Transverse colon (tissue), 4 donors: ENCODE results near the gene SH3BP5L.

Experiments
- CTCF ChIP-seq, 5 experiments: fragments of 200-600 bp in 3 of 5; fragments of 450-650 bp in 2 of 5; sonication (generic) in 3 of 5; IDR thresholded peaks; 1 replicate in 2 of 5; 2 replicates in 3 of 5; pipeline ENCODE4 v1.5.1; 2016 to 2017; ENCODE audit warnings: antibody characterized with exemption in 5 of 5, inconsistent platforms in 3 of 5, mild to moderate bottlenecking in 2 of 5, moderate library complexity in 1 of 5
- EP300 ChIP-seq: sonication (generic); formaldehyde crosslinking; IDR thresholded peaks from one replicate; pipeline ENCODE4 v1.6.1; 2017; ENCODE audit warnings: antibody characterized with exemption, low read depth
- POLR2A ChIP-seq: fragments of 450-650 bp; IDR thresholded peaks from one replicate; pipeline ENCODE4 v1.6.1; 2016; ENCODE audit warnings: antibody characterized with exemption, mild to moderate bottlenecking, moderate library complexity
- POLR2AphosphoS5 ChIP-seq, 3 donors: sonication (generic); formaldehyde crosslinking; IDR thresholded peaks; one replicate each; pipeline ENCODE4 v1.6.1; 2016; ENCODE audit warnings: antibody characterized with exemption in 3 of 3

DNA sequence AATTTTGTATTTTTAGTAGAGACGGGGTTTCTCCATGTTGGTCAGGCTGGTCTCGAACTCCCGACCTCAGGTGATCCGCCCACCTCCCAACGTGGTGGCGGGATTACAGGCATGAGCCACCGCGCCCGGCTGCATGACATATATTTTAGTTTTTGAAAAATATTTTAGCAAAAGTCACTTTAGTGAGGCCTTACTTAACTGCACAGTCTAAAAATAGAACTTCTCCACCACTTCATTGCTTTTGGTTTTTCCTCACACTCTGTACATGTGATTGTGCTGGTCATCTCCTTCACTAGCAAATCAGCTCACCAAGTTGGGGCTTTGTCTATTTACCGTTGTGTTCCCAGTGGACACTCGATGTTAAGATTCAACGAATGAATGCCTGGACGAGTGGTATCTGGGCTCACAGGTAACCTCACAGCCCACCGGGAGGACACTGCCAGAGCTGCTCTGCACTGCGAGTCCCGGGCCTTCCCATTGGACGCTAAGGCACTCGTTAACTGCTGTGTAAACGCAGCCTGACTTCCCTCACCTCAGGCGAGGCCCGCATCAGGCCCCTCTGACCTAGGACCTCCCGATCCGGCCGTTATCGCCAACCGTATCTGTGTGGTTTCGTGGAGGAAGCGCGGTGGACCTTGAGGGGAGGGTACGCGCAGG, 47.2 kb upstream of the SH3BP5L start:
- TF ChIP-seq CTCF (IDR thresholded peaks at IDR 0.05): no peak
- no peak for TF ChIP-seq EP300
- no peak for TF ChIP-seq POLR2A
- peak in 1 of 3 donors; percentile 8 for TF ChIP-seq POLR2AphosphoS5 (IDR thresholded peaks at IDR 0.05)
